Gastrocnemius medialis (tissue), 4 donors: ENCODE measurements around the gene NR1D2. TPM values are rescaled to one million over a fixed set of nuclear protein-coding genes. Genes with fewer than 3 reads are reported as not detected.
"Not testable (repeated sequence)": the region's sequence is repeated elsewhere in the genome, so short reads cannot be mapped to it uniquely, and the experiment has no call there.

Experiments
- ATAC-seq, 2 donors: fragments of 150-250 bp; one replicate each; pipeline ENCODE4 v1.9.1; 2016
- DNase-seq, 2 donors: peaks; one replicate each; pipeline ENCODE4 v3.0.0-alpha.2; 2019
- H3K27ac ChIP-seq, 4 donors: fragments of 200-600 bp; sonication (generic); 1 replicate in 1 of 4; 2 replicates in 3 of 4; pipeline ENCODE4 v1.5.1; 2016 to 2018; ENCODE audit warnings: mild to moderate bottlenecking in 2 of 4, moderate library complexity in 1 of 4
- H3K27me3 ChIP-seq, 3 donors: fragments of 200-600 bp; sonication (generic) in 2 of 3; 1 replicate in 1 of 3; 2 replicates in 2 of 3; pipeline versions ENCODE4 v1.5.1 to v1.6.0; 2016 to 2019; ENCODE audit warnings: mild to moderate bottlenecking in 1 of 3, moderate library complexity in 1 of 3
- H3K36me3 ChIP-seq, 2 donors: fragments of 200-600 bp; sonication (generic) in 1 of 2; one replicate each; pipeline ENCODE4 v1.5.1; 2017 to 2018
- H3K4me1 ChIP-seq, 2 donors: fragments of 200-600 bp; sonication (generic) in 1 of 2; one replicate each; pipeline ENCODE4 v1.5.1; 2016 to 2017; ENCODE audit warnings: mild to moderate bottlenecking in 2 of 2
- H3K4me3 ChIP-seq, 4 donors: fragments of 200-600 bp; sonication (generic) in 3 of 4; 1 replicate in 1 of 4; 2 replicates in 3 of 4; pipeline ENCODE4 v1.5.1; 2016 to 2019; ENCODE audit warnings: mild to moderate bottlenecking in 2 of 4
- H3K9me3 ChIP-seq, 3 donors: fragments of 200-600 bp; sonication (generic) in 2 of 3; 1 replicate in 1 of 3; 2 replicates in 2 of 3; pipeline ENCODE4 v1.5.1; 2016 to 2019
- POLR2A ChIP-seq, 2 donors: fragments of 450-650 bp; IDR thresholded peaks; one replicate each; pipeline ENCODE4 v1.6.1; 2017; ENCODE audit warnings: antibody characterized with exemption in 2 of 2, mild to moderate bottlenecking in 2 of 2, moderate library complexity in 2 of 2
- in situ Hi-C, 4 donors: fragments of 200-750 bp; cut with MboI; loops; one replicate each; pipeline versions ENCODE4 v1.15.0 to v1.8.0; 2017; ENCODE audit warnings: low sequenced_read_pairs in 4 of 4
- intact Hi-C: fragments of 100-400 bp; cut with DNase I; formaldehyde crosslinking; loops from one replicate; pipeline ENCODE4 v1.15.1; 2023; ENCODE audit warnings: low total_unique reads
- total RNA-seq, 4 donors: library from RNA; depleted of rRNA; stranded (reverse); fragments of >200 nt; gene quantifications; one replicate each; pipeline versions ENCODE4 v1.1.0 to v1.2.3, GENCODE V29; 2016
- TF ChIP-seq, protein P1 (sequence below), 5 experiments: fragments of 450-650 bp in 3 of 5; fragments of 200-600 bp in 2 of 5; sonication (generic) in 2 of 5; IDR thresholded peaks in 4 of 5; conservative IDR thresholded peaks in 1 of 5; 1 replicate in 4 of 5; 2 replicates in 1 of 5; pipeline ENCODE4 v1.5.1; 2016 to 2019; ENCODE audit warnings: antibody characterized with exemption in 5 of 5, mild to moderate bottlenecking in 3 of 5, moderate library complexity in 3 of 5

Gene NR1D2
- total RNA-seq, 4 donors from 2014 or later = 27.1 to 62.7 (median 51.2) TPM

DNA sequence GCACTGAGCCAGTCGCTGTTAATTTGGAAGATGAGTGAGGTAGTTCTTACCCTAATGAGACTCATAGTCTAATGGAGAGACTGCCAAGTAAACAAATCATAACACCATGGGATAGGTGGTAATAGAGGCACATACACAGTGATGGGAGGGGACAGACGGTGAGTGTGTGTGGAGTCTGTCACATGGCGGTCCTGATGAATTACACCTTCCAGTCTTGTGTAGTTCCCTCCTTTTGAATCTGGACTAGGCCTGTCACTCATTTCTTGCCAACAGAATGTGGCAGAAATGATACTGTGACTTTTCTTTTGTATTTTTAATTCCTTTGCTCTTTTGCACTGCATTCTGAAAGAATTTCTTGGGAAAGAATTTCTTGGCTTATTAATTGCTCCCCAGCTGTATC is 78.1 kb downstream of the NR1D2 start:
- ATAC-seq (no peak), DNase-seq (no peak)
- H3K27me3 ChIP-seq = no peaks in the 10 kb centered on the region
- H3K36me3 ChIP-seq = no peaks in the 10 kb centered on the region
- intact Hi-C loops (no loop called here), in situ Hi-C loops (no loop called here)
- TF ChIP-seq, protein P1, sequence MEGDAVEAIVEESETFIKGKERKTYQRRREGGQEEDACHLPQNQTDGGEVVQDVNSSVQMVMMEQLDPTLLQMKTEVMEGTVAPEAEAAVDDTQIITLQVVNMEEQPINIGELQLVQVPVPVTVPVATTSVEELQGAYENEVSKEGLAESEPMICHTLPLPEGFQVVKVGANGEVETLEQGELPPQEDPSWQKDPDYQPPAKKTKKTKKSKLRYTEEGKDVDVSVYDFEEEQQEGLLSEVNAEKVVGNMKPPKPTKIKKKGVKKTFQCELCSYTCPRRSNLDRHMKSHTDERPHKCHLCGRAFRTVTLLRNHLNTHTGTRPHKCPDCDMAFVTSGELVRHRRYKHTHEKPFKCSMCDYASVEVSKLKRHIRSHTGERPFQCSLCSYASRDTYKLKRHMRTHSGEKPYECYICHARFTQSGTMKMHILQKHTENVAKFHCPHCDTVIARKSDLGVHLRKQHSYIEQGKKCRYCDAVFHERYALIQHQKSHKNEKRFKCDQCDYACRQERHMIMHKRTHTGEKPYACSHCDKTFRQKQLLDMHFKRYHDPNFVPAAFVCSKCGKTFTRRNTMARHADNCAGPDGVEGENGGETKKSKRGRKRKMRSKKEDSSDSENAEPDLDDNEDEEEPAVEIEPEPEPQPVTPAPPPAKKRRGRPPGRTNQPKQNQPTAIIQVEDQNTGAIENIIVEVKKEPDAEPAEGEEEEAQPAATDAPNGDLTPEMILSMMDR (IDR thresholded peaks at IDR 0.05 in 4 of 5, conservative IDR thresholded peaks at IDR 0.05 in 1 of 5) = no peak
- no peak for TF ChIP-seq POLR2A (IDR thresholded peaks at IDR 0.05)
- no peaks in the 10 kb centered on the region for H3K4me1 ChIP-seq
- no peak overlapping the region for H3K4me3 ChIP-seq
- H3K27ac ChIP-seq = no peak overlapping the region
- no peaks in the 10 kb centered on the region for H3K9me3 ChIP-seq

DNA sequence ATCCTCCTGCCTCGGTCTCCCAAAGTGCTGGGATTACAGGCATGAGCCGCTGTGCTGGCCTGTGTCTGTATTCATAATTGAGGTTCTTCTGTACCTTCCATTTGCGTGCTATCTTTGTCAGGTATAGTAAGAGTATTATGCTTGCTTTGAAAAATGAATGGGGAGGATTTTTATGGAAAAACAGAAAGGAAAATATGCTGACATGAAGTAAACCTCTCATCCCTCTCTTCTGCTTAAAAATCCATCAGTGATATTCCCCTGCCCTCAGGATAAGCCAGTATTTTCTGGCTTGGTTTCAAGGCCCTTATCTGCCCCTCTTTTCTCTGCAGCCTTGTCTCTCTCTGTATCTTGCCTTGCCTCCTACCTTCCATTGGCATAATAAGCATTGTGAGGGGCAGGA is 80.7 kb downstream of the NR1D2 start:
- in situ Hi-C loops = no loop called here
- DNase-seq (no peak), ATAC-seq (no peak)
- H3K36me3 ChIP-seq = no peaks in the 10 kb centered on the region
- TF ChIP-seq, protein P1 (IDR thresholded peaks at IDR 0.05 in 4 of 5, conservative IDR thresholded peaks at IDR 0.05 in 1 of 5) = no peak
- no peak for TF ChIP-seq POLR2A (IDR thresholded peaks at IDR 0.05)
- no peak overlapping the region for H3K4me3 ChIP-seq
- intact Hi-C loops = no loop called here
- H3K27ac ChIP-seq = no peak overlapping the region
- H3K27me3 ChIP-seq = no peaks in the 10 kb centered on the region
- peaks cover 0 to 2% (median 0%) of the 10 kb centered on the region in 3 donors for H3K9me3 ChIP-seq
- no peaks in the 10 kb centered on the region for H3K4me1 ChIP-seq

DNA sequence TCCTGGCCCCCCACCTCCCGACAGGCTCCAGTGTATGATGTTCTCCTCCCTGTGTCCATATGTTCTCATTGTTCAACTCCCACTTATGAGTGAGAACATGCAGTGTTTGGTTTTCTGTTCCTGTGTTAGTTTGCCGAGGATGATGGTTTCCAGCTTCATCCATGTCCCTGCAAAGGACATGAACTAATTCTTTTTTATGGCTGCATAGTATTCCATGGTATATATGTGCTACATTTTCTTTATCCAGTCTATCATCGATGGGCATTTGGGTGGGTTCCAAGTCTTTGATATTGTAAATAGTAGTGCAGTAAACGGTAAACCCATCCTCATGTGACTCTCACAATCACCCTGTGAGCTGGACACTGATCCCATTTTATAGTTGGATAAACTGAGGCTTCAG is 81.6 kb downstream of the NR1D2 start:
- H3K27me3 ChIP-seq, H3K9me3 ChIP-seq, DNase-seq, ATAC-seq, intact Hi-C loops, H3K36me3 ChIP-seq, H3K4me1 ChIP-seq, H3K27ac ChIP-seq, H3K4me3 ChIP-seq, in situ Hi-C loops: not testable (repeated sequence)

DNA sequence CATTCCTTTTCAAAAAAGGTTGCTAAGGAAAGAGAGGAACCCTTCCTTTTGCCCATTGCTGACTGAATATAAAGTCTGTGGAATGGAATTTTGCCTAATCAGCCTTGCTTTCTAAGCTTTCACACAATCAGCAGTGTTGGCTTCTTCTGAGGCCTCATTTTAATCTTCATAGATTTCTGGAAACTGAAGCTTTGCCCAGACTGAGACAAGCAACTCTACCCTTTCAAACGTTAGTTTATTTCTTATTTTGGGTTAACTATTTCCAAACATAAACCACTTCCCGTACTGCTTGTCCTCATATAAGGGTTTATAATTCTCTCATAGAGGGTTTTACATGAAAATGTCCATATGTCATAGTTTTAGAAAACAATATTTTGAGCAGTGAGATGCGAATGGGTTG is 82.9 kb downstream of the NR1D2 start:
- no peak for DNase-seq
- TF ChIP-seq, protein P1 (IDR thresholded peaks at IDR 0.05 in 4 of 5, conservative IDR thresholded peaks at IDR 0.05 in 1 of 5) = no peak
- no peak for TF ChIP-seq POLR2A (IDR thresholded peaks at IDR 0.05)
- no peak for ATAC-seq
- H3K27me3 ChIP-seq = no peaks in the 10 kb centered on the region
- H3K27ac ChIP-seq = no peak overlapping the region
- no peaks in the 10 kb centered on the region for H3K36me3 ChIP-seq
- no peaks in the 10 kb centered on the region for H3K4me1 ChIP-seq
- no peak overlapping the region for H3K4me3 ChIP-seq
- in situ Hi-C loops (no loop called here), intact Hi-C loops (no loop called here)
- H3K9me3 ChIP-seq = peaks cover 0 to 5% (median 0%) of the 10 kb centered on the region in 3 donors

Other genes with a start within 250 kb of the NR1D2 start
- gene UBE2E1, start 139.3 kb upstream of the NR1D2 start, total RNA-seq = 100 to 1,000 TPM in 2 of 4 donors, 10 to 100 TPM in 2; 54.8 to 153 (median 109) TPM
- 10 to 100 TPM; 25.1 to 42.1 (median 34.7) TPM for gene NKIRAS1, start 28.3 kb upstream of the NR1D2 start, total RNA-seq
- gene RPL15, start 28.2 kb upstream of the NR1D2 start, total RNA-seq = 1,000 to 10,000 TPM; 1,370 to 1,628 (median 1,557) TPM